Effector memory CD8-positive, alpha-beta T cell (primary cell): ENCODE results near the gene TOGARAM1.

Source experiments
- ATAC-seq: fragments of 150-1000 bp; cut with Tn5 transposase; replicated peaks from 2 replicates; pipeline ENCODE4 v1.10.0; 2021; ENCODE audit warnings: mild to moderate bottlenecking, moderate library complexity
- DNase-seq, 3 experiments: peaks; one replicate each; pipeline ENCODE4 v3.0.0; 2021
- H3K27ac Mint-ChIP-seq, 2 donors: one replicate each; pipeline ENCODE4 v1.8.0; 2022; ENCODE audit warnings: mild to moderate bottlenecking in 2 of 2, mixed read lengths in 2 of 2, moderate library complexity in 2 of 2
- H3K27me3 Mint-ChIP-seq, 2 donors: one replicate each; pipeline ENCODE4 v1.8.0; 2022; ENCODE audit warnings: mixed read lengths in 2 of 2
- H3K36me3 Mint-ChIP-seq: one replicate; pipeline ENCODE4 v1.8.0; 2022; ENCODE audit warnings: mild to moderate bottlenecking, moderate library complexity, mixed read lengths; ENCODE audit not compliant: insufficient read depth
- H3K4me1 Mint-ChIP-seq, 2 donors: one replicate each; pipeline ENCODE4 v1.8.0; 2022; ENCODE audit warnings: low read depth in 2 of 2, mixed read lengths in 2 of 2
- H3K4me3 Mint-ChIP-seq, 2 donors: one replicate each; pipeline ENCODE4 v1.8.0; 2022; ENCODE audit warnings: mild to moderate bottlenecking in 2 of 2, mixed read lengths in 2 of 2, moderate library complexity in 2 of 2
- H3K9me3 Mint-ChIP-seq, 2 donors: one replicate each; pipeline ENCODE4 v1.8.0; 2022; ENCODE audit warnings: mixed read lengths in 2 of 2

TOGARAM1 gene

DNA sequence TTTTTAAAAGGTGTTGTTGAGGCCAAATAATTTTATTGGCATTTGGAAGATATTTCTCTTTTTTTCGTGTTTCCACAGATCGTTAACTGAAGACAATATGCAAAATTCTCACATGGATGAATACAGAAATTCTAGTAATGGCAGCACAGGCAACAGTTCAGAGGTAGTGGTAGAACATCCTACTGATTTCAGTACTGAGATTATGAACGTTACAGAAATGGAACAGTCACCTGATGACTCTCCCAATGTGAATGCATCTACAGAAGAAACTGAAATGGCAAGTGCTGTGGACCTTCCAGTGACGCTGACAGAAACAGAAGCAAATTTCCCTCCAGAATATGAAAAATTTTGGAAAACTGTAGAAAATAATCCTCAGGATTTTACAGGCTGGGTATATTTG is 133.2 kb downstream of the TOGARAM1 start:
- Mint-ChIP-seq H3K36me3 (peaks cover 63% of the 10 kb centered on the region), H3K9me3 (no peaks in the 10 kb centered on the region), H3K4me1 (peaks cover 7 to 32% of the 10 kb centered on the region in 2 donors), H3K27me3 (no peaks in the 10 kb centered on the region), H3K27ac (no peak overlapping the region), H3K4me3 (no peak overlapping the region)
- DNase-seq (no peak), ATAC-seq (no peak)

DNA sequence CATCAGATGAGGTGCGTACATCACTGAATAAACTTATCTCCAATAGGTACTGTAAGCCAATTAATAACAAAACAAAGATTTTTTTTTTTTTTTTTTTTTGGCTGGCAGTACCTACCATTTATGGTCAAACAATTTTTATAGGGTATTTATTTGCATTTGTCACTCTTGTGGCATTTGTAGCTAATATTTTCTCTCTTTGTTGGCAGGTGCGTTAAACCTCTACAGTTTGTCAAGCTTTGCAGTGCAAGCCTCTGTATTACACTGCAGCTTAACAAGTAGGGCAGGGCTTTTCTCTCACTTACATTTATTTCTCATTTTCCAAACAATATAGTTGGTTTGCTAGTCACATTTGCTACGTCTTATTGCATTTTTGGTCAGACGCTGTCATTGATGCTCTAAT is 134.2 kb downstream of the TOGARAM1 start:
- DNase-seq, result no peak
- Mint-ChIP-seq H3K27ac (peak overlapping the region in 1 of 2 donors; percentile 68), H3K27me3 (no peaks in the 10 kb centered on the region), H3K4me3 (no peak overlapping the region), H3K4me1 (peaks cover 6 to 26% of the 10 kb centered on the region in 2 donors), H3K9me3 (no peaks in the 10 kb centered on the region), H3K36me3 (peaks cover 72% of the 10 kb centered on the region)
- no peak for ATAC-seq

DNA sequence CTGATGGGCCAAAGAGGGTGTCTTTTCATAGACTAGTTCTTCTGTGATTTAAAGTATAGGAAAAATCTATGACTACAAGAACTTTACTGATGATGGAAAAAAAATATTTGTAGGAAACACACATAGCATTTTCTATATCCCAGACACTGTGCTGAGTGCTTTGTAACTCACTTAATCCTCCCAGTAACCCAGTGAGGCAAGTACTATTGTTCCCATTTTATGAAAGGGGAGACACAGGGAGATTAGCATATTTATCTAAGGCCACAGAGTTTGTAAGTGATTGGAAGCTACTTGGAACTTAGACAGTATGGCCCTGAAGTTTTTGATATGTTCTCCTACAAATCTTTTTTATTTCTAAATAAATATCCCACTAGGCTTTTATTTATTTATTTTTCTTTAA is 141.8 kb downstream of the TOGARAM1 start:
- H3K4me1 Mint-ChIP-seq, result peaks cover 0 to 4% of the 10 kb centered on the region in 2 donors
- DNase-seq, result no peak
- H3K27me3 Mint-ChIP-seq, result no peaks in the 10 kb centered on the region
- no peaks in the 10 kb centered on the region for H3K9me3 Mint-ChIP-seq
- no peak overlapping the region for H3K4me3 Mint-ChIP-seq
- H3K27ac Mint-ChIP-seq, result peak overlapping the region in 1 of 2 donors; percentile 56
- H3K36me3 Mint-ChIP-seq, result peaks cover 67% of the 10 kb centered on the region
- ATAC-seq, result no peak

DNA sequence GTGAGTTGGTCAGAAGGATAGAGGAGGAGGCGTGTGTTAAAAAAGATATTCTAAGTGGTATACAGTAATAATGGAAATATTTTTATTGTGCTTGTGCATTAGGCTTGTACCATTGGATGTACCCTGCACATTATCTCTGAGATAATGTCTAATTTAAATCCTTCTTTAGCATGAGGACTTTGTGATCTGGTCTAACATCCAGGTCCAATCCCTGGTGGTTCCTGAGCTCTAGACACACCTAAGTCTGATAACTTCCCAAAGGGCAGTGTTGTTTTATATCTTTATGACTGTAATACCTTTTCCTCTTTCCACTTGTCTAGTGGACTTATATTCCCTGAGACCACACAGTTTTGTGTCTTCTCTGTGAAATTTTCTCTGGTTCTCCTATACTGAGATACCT is 142.6 kb downstream of the TOGARAM1 start:
- DNase-seq (no peak), ATAC-seq (no peak)
- H3K4me1 Mint-ChIP-seq, result peaks cover 0 to 4% of the 10 kb centered on the region in 2 donors
- H3K27me3 Mint-ChIP-seq, result no peaks in the 10 kb centered on the region
- peaks cover 62% of the 10 kb centered on the region for H3K36me3 Mint-ChIP-seq
- H3K4me3 Mint-ChIP-seq, result no peak overlapping the region
- peak overlapping the region in 1 of 2 donors; percentile 6 for H3K27ac Mint-ChIP-seq
- no peaks in the 10 kb centered on the region for H3K9me3 Mint-ChIP-seq

DNA sequence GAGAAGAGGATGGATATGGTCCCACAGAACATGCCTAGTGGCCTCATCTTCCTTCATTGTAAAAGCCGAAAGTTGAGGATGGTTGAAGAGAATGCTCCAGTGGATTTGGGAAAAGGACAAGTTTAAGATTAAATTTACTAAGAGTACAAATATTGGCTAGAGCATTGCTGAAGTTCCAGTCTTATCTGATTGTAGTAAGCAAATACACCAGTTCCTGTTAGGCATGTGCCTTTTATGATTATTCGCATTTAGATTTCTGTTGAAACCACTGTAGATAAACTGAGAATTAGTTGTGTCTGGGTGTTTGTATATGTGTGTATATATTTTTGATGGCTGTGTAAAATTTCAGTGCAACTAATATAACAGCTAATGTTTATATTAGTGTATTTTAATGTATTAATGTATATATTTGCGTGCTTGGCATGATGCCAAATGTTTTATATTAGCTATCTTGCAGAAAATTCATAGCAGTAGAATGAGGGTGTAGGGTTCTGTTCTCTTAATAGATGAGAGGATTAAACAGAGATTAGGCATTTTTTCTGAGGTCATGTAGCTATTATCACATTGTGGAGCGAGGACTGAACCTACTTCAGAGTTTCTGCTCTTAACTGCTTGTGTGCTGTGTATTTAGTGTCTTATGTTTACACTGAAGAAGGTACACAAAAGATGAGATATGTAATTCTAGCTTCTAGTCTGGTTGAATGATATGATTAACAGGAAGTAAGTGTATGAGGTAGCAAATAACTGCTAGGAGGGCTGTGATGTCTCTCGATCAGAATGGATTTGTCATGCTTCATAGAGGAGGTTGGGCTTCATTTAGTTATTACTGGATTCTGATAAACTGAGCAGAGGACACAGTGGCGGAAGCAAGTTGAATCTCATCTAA is 151.1 kb downstream of the TOGARAM1 start:
- no peak for DNase-seq
- Mint-ChIP-seq H3K27ac (peak overlapping the region; percentile 9 to 79), H3K9me3 (no peaks in the 10 kb centered on the region), H3K36me3 (peaks cover 78% of the 10 kb centered on the region), H3K4me3 (no peak overlapping the region), H3K27me3 (no peaks in the 10 kb centered on the region), H3K4me1 (peaks cover 0 to 5% of the 10 kb centered on the region in 2 donors)
- ATAC-seq, result no peak

DNA sequence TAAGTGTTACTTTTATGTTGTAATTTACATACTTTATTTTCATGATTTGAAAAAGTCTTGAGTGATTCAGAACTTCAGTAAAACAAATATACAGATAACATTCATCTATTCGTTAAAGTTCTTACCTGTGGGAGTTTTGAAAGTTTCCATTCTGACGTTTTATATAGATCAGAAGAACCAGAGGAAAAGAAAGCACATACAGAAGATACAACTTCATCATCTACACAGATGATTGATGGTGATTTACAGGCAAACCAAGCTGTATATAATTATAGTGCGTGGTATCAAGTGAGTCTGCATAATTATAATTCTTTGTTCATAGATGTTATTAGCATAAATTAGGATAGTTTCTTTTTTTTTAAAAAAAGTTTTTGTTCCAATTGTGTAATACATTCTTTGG is 152.3 kb downstream of the TOGARAM1 start:
- Mint-ChIP-seq H3K36me3 (peaks cover 83% of the 10 kb centered on the region), H3K9me3 (no peaks in the 10 kb centered on the region), H3K27me3 (no peaks in the 10 kb centered on the region), H3K27ac (peak overlapping the region in 1 of 2 donors; percentile 9), H3K4me1 (peaks cover 0 to 5% of the 10 kb centered on the region in 2 donors), H3K4me3 (no peak overlapping the region)
- ATAC-seq (no peak), DNase-seq (no peak)

DNA sequence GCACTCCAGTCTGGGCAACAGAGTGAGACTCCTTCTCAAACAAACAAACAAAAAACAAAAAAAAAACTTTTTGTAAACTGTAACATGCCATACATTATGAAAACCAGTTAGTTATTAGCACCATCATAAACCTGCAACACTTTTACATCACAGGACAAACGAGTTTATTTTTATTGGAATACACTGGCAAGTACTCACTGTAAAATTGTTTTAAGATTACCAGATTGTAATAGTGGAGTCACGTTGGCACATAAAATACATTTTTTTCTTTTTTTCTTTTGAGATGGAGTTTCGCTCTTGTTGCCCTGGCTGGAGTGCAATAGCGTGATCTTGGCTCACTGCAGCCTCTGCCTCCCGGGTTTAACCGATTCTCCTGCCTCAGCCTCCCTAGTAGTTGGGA is 156.6 kb downstream of the TOGARAM1 start:
- peaks cover 69% of the 10 kb centered on the region for H3K36me3 Mint-ChIP-seq
- no peak overlapping the region for H3K4me3 Mint-ChIP-seq
- H3K27me3 Mint-ChIP-seq, result no peaks in the 10 kb centered on the region
- H3K9me3 Mint-ChIP-seq, result no peaks in the 10 kb centered on the region
- H3K27ac Mint-ChIP-seq, result no peak overlapping the region
- no peak for DNase-seq
- H3K4me1 Mint-ChIP-seq, result peaks cover 0 to under 1% of the 10 kb centered on the region in 2 donors
- ATAC-seq, result no peak

DNA sequence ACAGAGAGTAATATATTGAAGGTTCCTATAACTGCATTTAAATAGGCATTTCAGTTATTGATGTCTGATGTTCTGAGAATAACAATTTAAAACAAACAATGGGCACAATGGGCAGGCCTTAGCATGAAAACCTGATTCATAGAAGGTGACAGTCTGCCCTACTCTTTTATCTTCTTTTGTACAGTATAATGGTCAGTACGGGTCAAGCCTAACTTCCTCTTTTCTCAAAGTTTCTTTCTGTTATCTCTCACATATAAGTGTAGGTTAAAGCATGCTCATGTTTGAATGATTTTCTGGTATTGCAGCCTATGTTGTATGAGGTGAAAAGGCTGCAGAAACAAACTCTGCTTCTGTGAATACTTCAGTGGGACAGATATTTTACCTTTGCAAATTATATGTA is 158.1 kb downstream of the TOGARAM1 start:
- DNase-seq (no peak), ATAC-seq (no peak)
- Mint-ChIP-seq H3K9me3 (no peaks in the 10 kb centered on the region), H3K4me1 (no peaks in the 10 kb centered on the region), H3K27me3 (no peaks in the 10 kb centered on the region), H3K4me3 (no peak overlapping the region), H3K36me3 (peaks cover 61% of the 10 kb centered on the region), H3K27ac (peak overlapping the region in 1 of 2 donors; percentile 19)

DNA sequence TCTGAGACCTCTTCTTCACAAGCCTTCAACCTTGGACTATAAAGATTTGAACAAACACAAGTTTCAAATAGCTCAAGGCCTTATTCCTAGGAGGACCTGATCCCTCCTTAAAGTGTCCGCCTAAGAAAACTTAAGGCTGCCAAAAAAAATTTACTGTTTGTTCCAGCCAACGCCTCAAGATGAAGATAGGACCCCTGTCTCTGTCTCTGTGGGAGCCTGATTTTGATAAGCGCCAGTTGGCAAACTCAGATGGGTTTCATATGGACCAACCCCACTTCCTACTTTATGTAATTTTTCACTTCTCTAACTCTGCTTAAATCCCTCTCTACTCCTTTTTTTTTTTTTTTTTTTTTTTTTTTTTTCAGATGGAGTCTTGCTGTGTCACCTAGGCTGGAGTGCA is 161.3 kb downstream of the TOGARAM1 start:
- DNase-seq (no peak), ATAC-seq (no peak)
- H3K27ac Mint-ChIP-seq, result no peak overlapping the region
- H3K4me1 Mint-ChIP-seq, result peaks cover 0 to 12% of the 10 kb centered on the region in 2 donors
- no peak overlapping the region for H3K4me3 Mint-ChIP-seq
- H3K9me3 Mint-ChIP-seq, result no peaks in the 10 kb centered on the region
- peaks cover 37% of the 10 kb centered on the region for H3K36me3 Mint-ChIP-seq
- no peaks in the 10 kb centered on the region for H3K27me3 Mint-ChIP-seq
